Stimulated activated CD4-positive, alpha-beta T cell treated with anti-CD3 and anti-CD28 coated beads, Interleukin-4, amount 100 ng/mL, for 1 hour (primary cell): ENCODE measurements around the gene MOGAT2.

Experiments used
- DNase-seq: peaks from one replicate; pipeline ENCODE4 v3.0.0-alpha.2; 2020

MOGAT2 gene

DNA sequence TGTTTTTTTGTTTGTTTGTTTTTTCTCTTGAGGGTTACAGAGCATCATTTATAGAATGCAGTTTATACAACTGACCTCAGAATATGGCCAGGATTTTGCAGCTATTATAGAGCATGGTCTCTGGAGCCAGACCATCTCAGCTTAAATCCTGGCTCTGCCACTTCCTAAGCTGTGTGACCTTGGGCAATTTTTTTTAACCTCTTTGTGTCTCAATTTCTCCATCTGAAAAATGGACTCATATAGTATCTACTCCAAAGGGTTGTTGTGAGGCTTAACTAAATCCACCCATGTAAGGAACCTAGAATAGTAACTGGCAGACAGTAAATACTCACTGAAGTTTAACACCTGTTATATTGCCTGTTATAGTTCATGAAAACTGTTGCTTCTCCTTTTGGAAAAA is 42.6 kb downstream of the MOGAT2 start:
- no peak for DNase-seq

DNA sequence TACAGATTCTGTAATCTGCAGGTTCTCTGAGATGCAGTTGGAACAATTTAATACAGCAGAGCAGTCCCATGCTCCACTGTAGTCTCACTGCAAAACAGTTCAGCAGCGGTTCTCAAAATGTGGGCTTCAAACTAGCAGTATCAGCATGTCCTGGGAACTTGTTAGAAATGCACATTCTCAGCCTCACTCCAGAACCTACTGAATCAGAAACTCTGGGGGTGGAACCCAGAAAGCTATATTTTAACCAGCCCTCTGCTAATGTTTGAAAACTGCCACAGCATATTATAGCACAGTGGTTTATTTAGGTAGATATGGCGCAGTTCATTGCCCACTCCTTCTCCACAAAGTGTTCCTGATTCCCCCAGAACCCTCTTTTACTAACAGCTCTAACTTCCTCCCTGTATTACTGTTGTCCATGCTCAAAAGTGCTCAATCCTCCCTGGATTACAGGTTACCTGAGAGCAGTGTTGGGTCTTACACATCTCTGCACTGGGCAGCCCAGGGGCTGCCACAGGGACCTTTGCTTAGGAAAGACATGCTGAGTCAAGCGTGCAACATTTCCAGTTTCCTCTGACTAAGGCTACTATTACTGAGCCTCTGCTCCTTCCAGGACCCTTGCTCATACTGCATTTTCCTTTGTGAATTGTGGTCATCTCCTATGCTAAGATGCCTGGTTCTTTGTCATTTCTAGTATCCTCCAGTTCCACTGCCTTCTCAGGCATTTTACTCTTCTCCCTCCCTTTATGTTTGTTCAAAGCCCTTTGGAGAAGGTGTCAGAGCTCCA is 43.3 kb downstream of the MOGAT2 start:
- no peak for DNase-seq

DNA sequence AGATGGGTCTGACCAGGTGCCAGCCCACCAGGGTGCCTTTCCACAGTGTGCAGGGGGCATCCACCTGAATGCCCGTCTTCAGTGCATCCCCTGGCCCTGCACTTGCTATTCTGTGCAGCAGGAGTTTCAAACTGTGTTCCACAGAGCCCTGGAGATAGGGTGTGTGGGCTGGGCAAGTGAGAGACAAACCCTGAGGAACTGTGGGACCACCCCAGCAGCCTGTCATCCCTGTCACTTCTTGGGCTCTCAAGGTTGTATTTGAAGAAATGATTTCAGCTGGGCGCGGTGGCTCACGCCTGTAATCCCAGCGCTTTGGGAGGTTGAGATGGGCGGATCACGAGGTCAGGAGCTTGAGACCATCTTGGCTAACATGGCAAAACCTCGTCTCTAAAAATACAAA is 44.5 kb downstream of the MOGAT2 start:
- no peak for DNase-seq

DNA sequence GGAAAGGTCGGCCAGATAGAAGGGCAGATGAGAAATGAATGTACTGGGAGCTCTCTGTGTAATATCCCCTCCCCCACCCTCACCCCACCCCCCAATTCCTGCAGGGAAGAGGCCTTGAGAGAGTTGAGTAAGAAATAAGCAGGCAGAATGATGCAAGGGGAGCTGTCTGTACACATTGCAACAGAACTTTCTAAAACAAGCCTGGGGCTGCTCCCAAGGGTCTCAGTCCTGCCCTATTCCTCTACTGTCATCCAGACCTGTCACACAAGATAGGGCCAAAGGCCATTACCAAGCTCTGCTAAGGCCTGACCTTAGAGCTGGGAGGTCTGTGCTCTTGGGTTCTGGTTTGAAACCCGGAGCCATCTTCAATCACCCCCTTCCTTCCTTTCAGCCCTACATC is 45.2 kb downstream of the MOGAT2 start:
- no peak for DNase-seq

DNA sequence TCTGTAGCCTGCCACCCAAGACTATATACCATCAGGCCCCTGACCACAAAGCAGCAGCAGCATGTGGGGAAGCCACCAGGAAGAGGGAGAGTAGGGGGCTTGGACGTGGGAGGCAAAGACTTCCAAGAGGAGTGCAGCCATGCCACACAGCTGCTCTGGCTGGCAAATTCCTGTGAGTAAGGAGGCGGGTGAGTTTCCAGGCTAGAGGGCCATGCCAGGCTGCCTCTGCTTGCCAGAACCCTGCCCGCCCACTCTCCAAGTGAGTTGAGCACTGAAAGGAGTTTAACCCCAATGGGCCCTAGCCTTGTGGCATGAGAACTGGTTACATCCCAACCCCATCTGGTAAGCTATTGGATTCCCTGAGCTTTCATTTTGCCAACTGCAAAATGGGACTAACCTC is 46.2 kb downstream of the MOGAT2 start:
- DNase-seq = no peak

DNA sequence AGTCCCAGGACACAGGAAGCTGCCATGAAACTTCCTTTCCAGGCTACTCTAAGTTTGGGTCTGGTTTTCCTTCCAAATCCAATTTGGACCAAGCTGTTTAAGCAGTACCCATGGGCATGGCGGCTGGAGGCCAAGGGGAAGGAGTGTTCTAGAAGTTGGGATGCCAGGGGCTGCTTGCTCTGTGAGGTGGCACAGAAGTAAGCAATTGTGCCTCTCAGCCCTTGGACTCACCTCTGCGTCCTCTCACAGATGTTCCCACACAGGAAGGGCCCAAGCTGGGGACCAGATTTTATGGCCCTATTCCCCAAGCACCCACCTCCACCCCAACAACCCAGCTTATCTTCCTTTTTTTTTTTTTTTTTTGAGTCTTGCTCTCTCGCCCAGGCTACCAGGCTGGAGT is 47.5 kb downstream of the MOGAT2 start:
- no peak for DNase-seq

DNA sequence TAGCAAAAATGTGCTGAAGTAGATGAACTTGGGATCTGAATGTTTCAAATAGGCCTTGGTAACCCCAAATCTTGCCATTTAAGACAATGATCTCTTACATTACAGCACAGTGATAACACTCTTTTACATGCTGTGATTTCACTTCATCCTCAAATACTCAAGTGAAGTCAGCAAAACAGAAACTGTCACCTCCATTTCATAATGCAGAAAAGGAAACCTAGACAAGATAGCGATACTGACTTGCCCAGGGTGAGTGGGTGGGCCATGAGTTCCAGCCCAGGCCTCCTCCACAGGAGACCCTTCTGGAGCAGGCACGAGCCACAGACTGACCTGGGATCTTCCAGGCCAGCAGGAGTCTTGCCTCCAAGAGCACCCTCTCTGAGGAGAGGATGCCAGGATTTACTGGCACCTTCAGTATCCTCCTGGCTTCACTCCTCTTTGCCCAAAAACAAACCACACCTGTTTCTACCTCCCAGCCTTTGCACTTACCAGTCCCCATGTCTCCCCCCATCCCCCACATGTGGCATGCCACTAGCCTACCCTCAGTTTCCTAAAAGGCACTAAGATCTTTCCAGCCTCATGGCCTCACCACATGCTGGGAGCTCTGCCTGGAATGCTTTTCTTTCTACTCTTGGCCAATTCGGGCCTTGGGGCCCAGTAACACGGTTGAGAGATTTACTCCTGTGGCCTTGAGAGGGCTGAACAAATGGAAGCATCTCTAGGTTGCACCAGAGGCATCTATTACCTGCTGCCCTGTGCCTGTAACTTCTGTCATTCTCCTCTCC is 49.0 kb downstream of the MOGAT2 start:
- DNase-seq = no peak

DNA sequence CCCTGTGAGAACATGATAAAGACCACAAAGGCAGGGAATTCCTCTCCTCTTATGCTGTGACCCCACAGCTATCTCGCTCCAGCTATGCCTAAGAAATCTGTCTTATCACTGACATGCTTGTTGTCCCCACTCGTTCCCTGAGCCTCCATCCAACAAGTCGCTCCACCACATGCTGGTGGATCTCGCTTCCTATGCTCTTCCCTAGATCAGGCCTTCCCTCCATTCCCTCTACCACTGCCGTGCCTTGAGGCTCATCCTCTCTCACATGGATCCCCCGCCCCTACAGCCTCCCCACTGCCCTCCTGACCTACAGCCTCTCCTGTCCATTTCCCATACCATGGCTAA is 49.6 kb downstream of the MOGAT2 start:
- no peak for DNase-seq

DNA sequence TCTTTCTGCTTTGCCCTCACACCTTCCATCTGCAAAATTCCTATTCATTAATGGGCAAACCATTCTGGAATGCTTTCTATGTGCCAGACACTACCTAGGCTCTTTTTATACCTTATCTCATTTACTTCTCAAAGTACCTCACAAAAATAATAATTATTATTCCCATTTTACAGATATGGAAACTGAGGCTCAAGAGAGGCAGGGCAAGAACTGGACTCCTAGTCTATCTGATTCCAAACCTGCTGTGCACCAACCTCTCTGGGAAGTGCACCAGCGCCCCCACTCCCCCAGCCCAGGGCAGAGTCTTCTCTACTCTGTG is 50.1 kb downstream of the MOGAT2 start:
- no peak for DNase-seq

DNA sequence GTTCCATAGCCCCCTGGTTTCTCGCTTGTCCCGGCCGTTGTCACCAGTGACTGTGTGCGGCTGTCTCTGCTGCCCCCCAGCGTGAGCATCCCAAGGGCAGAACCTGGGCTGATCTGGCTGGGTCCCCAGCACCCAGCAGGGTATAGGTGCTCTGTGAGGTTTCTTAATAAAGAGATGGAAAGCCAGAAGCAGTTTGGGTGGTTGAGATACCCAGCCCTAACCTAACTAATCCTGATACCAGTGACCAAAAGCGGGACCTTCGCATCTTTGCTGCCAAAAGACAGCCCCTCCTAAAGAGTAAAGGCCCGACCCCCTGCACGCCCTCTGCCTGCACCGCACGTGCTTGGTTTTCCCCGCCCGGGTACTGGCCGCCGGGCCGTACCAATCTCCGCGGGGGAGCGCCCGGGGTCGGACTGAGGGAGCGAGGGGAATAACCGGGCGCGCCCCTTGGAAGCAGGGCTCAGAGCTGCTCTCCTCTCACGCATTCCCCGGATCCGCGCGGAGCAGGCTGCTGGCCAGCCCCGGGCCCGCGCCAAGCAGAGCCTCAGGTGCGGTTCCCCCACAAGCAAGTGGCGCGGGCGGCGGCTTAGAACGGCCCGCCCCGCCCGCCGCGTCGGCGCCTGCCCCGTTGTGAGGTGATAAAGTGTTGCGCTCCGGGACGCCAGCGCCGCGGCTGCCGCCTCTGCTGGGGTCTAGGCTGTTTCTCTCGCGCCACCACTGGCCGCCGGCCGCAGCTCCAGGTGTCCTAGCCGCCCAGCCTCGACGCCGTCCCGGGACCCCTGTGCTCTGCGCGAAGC is 50.7 kb downstream of the MOGAT2 start, which contains the start of gene DGAT2:
Gene DGAT2 (plus strand): TSS at position 667 of the 797 bp plus-strand sequence. CDS start 214 bp downstream, outside the sequence.
- peak; percentile 80 for DNase-seq

DNA sequence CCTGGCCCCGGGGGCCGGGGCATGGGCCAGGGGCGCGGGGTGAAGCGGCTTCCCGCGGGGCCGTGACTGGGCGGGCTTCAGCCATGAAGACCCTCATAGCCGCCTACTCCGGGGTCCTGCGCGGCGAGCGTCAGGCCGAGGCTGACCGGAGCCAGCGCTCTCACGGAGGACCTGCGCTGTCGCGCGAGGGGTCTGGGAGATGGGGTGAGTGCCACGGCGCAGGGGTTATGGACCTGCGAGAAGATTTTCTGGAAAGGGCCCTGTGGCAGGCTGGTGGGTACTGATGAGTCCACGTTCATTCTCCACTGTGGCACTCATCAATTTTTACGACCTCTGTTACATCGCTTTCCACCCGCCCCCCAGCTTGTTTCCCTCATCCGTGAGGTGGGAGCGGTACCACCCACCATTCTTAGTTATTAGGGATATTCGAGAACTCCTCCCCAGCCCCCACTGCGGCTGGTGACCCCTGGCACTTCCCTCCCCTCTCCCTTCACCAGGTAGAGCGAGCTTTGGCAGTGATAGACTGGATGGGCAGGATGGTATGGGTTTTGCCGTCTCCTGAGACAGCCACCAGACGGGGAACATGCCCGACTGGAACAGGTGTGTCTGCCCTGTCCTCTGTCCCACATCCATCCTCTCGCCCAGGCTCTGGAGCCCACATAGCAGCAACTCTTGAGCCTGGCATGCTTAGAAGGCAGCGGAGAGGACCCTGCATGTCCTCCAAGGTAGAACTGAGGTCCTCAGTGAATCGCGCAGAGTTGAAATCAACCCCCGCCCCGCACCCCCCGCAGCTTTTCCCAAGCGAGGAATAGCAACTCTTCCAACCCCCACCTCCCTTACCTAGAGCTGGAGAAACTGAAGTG is 51.5 kb downstream of the MOGAT2 start:
- DNase-seq = no peak

DNA sequence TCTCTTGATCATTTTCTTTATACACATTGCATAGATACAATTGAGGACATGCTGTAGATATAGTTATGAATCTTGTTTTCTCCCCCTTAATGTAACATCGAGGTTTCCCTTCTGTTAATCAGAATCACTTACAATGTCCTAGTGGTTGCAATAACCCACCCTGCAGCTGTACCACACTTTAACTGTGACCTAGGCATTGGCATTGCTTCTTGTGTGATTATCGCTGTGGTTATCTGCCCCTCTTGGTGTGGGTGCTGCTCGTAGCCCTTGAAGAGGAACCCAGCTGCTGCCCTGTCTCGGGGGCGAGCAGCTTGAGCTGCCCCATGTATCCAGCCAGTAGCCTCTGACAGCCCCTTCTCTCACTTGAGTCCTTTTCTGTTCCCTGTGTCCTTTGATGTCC is 52.5 kb downstream of the MOGAT2 start:
- DNase-seq = no peak

DNA sequence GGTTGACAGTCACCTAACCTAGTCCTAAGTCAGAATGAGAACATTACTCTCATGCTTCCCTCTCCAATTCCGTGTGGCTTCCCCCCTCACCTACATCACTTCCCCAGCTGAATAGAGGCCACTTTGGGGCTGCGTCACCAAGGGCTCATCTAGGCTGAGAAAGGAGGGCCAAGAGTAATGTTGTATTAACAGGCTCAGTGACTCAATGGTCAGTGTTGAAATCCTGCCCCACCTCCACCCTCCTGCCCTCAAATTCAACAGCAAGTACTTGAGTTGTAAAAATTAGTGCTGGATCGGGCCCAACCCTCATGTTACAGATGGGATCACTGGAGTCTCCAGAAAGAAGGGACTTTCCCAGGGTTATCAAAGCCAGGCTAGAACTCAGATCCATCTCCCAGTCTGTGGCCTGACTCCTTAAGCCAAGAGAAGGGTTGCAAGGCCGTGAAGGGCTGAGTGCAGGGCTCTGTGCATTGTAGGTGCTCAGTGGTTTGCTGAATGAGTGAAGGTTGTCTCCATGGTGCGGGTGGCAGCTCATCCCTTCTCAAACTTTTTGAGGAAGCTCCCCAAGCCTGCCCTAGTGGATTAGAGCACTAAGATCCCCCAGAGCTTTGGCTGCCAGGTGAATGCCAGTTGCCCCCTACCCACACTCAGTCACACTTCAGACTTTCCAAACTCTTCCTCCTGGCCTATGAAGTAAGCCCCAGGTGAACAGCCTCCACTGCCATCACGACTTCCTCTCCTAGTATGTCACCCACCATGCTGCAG is 54.2 kb downstream of the MOGAT2 start:
- no peak for DNase-seq

DNA sequence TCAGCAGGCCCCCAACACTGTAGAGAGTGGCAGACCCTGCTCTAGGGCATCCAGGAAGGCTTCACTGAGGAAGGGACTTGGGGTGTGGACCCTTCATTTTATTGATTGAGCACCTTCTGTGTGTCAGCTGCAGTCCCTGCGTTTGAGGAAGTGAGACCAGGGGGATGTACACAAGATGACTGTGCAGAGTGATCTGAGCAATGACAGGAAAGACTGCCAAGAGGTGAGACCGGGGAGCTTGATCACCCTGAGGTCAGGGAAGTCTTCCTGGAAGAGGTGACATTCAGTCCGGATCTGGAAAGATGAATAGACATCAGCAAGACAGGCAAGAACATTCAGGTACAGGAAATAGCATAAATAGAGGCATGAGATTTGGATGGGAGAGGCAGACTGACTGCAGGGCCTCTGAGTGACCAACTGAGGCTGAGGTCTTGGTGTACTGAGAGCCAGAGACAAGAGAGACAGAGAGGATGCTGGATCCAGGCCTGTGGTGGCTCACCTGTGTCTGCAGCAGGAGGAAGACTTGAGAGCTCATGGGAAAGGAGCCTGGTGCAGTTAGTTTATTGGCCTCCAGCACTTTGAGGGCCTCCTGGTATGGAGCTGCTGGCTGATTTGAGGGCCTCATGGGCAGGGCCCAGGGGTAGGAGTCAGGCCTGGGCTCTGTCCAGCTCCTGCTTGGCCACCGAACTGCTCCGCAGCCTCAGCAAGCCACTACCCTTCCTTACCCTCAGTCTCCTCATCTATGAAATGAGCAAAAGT is 56.1 kb downstream of the MOGAT2 start:
- no peak for DNase-seq

DNA sequence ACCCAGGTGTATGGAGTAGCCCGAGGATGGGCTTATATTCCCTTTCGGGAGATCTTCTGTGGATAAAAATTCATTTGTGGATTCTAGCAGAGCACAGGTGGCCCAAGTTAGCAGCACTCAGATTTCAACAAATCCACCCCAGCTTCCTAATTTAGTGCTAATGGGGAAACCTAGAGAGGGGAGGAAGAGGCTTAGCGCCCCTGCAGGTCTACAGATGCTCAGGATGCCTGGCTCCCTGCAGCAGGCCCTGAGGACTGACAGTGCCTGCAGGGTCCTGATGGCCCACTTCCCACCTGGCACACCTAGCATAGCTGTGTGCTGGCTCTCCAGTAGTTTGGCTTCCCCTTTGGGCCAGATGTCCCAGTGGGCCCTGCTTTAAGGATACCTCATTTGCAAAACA is 57.4 kb downstream of the MOGAT2 start:
- no peak for DNase-seq

DNA sequence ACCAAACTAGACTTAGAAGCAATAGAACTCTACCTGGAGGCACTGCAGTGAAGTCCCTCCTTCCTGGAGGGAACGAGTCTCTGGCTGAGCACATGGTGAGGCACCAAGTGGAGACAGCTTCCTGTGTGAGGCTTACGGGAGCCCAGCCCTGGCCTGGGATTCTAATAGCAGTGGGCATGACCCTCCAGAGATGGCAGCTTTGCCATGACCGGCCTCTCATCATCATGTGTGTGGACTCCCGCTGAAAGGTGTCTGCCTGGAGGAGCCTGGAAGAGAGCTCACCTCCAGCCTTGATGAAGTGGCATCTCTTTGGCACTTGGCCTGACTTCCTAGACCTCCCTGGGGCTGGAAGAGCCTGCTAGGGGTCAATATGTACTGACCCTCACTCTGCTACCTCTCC is 58.9 kb downstream of the MOGAT2 start:
- no peak for DNase-seq

DNA sequence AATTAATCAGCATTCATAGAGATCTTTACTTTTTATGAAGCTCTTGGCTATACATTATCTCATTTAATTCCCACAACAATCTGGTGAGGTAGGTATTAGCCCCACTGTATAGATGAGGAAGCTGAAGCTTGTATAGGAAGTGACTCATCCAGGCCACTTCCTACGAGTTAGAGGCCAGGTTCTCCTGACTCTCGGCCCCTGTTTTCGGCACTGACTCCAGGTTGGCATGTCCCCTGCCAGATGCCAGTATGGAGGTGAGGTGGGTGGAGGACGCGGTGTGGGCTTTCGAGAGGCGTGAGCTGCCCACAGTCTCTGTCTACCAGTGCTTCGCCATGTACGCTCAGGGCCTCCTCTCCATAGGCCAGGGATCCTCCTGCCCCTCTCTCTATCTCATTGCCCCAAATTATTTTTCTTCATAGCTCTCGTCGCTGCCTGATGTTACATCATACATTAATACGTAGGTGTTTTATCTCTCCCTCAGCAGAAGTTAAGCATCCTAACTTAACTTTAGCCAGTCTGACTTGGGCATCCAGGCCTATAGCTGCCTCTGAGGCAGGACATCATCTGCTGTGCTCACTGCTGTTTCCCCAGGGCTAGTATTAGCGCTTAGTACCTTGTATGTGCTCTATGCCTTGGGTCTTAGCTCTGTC is 59.9 kb downstream of the MOGAT2 start:
- DNase-seq = no peak

DNA sequence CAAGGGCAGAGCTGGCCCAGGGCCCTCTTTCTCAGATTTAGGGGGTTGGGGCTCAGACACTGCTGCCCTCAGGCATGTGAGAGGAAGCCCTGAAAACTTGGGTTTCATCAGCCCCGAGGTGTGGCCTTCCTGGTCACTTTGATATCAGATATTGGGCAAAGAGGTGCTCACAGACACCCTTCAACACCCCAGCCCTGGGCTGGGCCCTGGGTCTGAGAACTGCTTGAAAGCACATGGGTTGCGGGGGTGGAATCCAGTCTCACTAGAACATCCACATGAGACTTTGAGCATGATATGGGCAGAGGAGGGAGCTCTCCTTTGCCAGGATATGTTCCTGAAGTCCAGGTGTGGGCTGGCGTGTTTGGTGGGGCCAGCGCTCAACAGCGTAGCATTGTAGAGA is 61.3 kb downstream of the MOGAT2 start:
- no peak for DNase-seq

DNA sequence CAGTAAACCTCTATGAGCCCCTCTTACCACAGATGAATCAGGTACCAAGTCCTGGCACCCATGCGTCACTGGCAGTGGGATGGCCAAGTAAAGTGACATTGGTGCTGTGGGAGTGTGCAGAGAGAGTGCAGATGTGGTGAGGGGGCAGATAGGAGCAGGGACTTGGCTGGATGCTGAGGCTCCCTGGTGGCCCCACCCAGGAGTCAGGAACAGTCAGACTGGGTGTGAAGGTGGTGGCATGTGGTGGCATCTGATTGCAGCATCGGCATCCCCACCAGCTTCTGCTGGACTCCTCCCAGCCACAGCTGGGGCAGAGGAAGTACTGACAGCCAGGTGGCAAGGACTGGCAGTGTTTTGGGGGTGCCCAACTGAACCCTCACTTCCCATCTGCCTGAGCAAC is 62.3 kb downstream of the MOGAT2 start:
- no peak for DNase-seq

DNA sequence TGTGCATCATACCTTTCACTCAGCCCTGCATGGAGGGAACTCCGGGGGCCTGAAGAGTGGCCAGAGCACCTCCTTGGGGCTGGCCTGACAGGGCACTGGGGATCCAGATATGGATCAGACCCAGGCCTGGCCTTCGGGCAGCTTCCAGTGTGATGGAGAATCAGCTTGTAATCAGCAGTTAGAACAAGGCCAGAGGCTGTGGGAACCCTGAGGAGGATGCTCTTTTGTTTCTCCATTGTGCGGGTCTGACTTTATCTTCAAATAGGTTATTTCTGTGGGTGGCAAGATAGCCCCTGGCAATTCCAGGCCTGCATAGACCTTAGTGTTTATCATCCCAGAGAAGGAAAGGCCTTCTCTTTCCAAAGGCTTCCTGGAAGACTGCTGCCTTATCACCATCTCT is 63.2 kb downstream of the MOGAT2 start:
- DNase-seq = no peak

DNA sequence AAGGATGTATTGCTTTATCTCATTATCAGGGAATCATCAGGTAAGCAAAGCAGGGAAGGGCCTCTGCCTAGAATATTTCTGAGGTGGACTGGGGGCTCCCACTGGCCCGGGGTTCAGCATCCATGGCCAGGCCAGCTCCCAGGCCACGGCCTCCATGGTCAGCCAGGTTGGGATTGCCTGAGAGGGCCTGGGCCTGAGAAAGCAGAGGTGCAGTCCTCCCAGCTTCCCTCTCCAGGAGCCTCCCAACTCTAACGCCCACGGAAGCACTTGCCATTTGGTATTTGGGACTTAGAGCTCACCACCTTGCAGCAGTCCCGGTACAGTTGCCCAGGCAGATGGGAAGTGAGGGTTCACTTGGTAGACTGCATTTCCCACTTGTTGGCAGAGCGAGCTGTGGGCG is 63.7 kb downstream of the MOGAT2 start:
- DNase-seq = no peak
